HepG2 (cell line): Measurements from ENCODE around the gene CFAP46. TPM values are rescaled to one million over a fixed set of nuclear protein-coding genes. Genes with fewer than 3 reads are reported as not detected.

Experiments used
- ATAC-seq: fragments of 200-7000 bp; cut with Tn5 transposase; 3 replicates; pipeline ENCODE4 v1.9.1; 2020; ENCODE audit warnings: mild to moderate bottlenecking, moderate library complexity
- BruUV-seq: library from RNA; stranded (reverse); fragments of 400-500 nt; replicated peaks from 2 replicates; lab custom pipeline; 2021; lab: Mats Ljungman, UMichigan
- CTCF ChIA-PET: fragments of 300-600 bp; formaldehyde crosslinking; extraction: SDS; loops from one replicate; lab custom pipeline; 2021; ENCODE audit warnings: low total read pairs, inconsistent platforms, low intra/inter-chr PET ratio; lab: Yijun Ruan, JAX
- POLR2A ChIA-PET: fragments of 350-600 bp; sonication (Branson Sonifier 250); formaldehyde crosslinking; loops from one replicate; lab custom pipeline; 2020; ENCODE audit warnings: antibody characterized with exemption, inconsistent platforms; lab: Yijun Ruan, JAX
- DNase-seq: peaks from one replicate; pipeline ENCODE4 v3.0.0-alpha.2; 2015; ENCODE audit warnings: low spot score
- FAIRE-seq: peaks from 3 replicates; lab custom pipeline; 2011; peaks lifted over from hg19 to GRCh38; lab: Jason Lieb, UNC
- H2AFZ ChIP-seq: one replicate; pipeline ENCODE4 v1.6.1; 2011; ENCODE audit warnings: low read length, inconsistent platforms
- H3K27ac ChIP-seq: fragments of 300-600 bp; 3 replicates; pipeline ENCODE4 v1.8.0; 2011; ENCODE audit warnings: mixed run types, mild to moderate bottlenecking, mixed read lengths, low read length, inconsistent platforms; ENCODE audit not compliant: insufficient read depth; ENCODE audit errors: extremely low read length
- H3K27me3 ChIP-seq, 2 experiments: fragments of 200-600 bp in 1 of 2; 2 replicates in 1 of 2; 3 replicates in 1 of 2; pipeline versions ENCODE4 v1.6.0 to v1.8.0; 2011; ENCODE audit warnings: low read length in 2 of 2, mild to moderate bottlenecking in 2 of 2, moderate library complexity in 2 of 2, inconsistent platforms in 1 of 2; ENCODE audit not compliant: insufficient read depth in 2 of 2, control insufficient read depth in 1 of 2
- H3K36me3 ChIP-seq, 2 experiments: fragments of 200-600 bp in 1 of 2; replicated peaks in 1 of 2; 2 replicates in 1 of 2; 3 replicates in 1 of 2; pipeline versions ENCODE4 v1.5.1 to v1.8.0; 2011; ENCODE audit warnings: low read length in 2 of 2, inconsistent platforms in 1 of 2; ENCODE audit not compliant: insufficient read depth in 2 of 2, control insufficient read depth in 1 of 2
- H3K4me1 ChIP-seq: 2 replicates; pipeline ENCODE4 v1.5.1; 2012; ENCODE audit warnings: low read length, inconsistent platforms; ENCODE audit not compliant: insufficient read depth
- H3K4me2 ChIP-seq: 2 replicates; pipeline ENCODE4 v1.6.0; 2011; ENCODE audit warnings: low read depth, low read length, inconsistent platforms
- H3K4me3 ChIP-seq, 3 experiments: fragments of 200-600 bp in 1 of 3; sonication (generic), shearing (Covaris generic) in 1 of 3; replicated peaks in 1 of 3; 2 replicates each; pipeline ENCODE4 v1.5.1; 2011 to 2016; ENCODE audit warnings: low read length in 3 of 3, inconsistent platforms in 2 of 3, low read depth in 2 of 3, mild to moderate bottlenecking in 2 of 3, control low read depth in 1 of 3, mixed read lengths in 1 of 3; ENCODE audit not compliant: insufficient read depth in 1 of 3
- H3K79me2 ChIP-seq: one replicate; pipeline ENCODE4 v1.6.1; 2011; ENCODE audit warnings: low read length, inconsistent platforms; ENCODE audit not compliant: insufficient read depth
- H3K9ac ChIP-seq: 2 replicates; pipeline ENCODE4 v1.6.0; 2011; ENCODE audit warnings: mild to moderate bottlenecking, low read depth, low read length, inconsistent platforms; ENCODE audit not compliant: insufficient read depth
- H3K9me3 ChIP-seq: 2 replicates; pipeline ENCODE4 v1.5.1; 2012; ENCODE audit warnings: mild to moderate bottlenecking, low read length
- H4K20me1 ChIP-seq: 2 replicates; pipeline ENCODE4 v1.6.0; 2011; ENCODE audit warnings: inconsistent platforms, mild to moderate bottlenecking, low read length, moderate library complexity; ENCODE audit not compliant: insufficient read depth
- HDAC2 ChIP-seq: sonication (generic); formaldehyde crosslinking; IDR thresholded peaks from 2 replicates; pipeline ENCODE4 v1.4.0; 2020; ENCODE audit warnings: missing genetic modification reagents
- HES4 ChIP-seq: sonication (generic); formaldehyde crosslinking; IDR thresholded peaks from 2 replicates; pipeline ENCODE4 v1.9.0; 2021; ENCODE audit warnings: mild to moderate bottlenecking, missing genetic modification reagents, borderline replicate concordance
- SALL2 ChIP-seq: sonication (generic); formaldehyde crosslinking; IDR thresholded peaks from 2 replicates; pipeline ENCODE4 v1.8.1; 2023; ENCODE audit warnings: mild to moderate bottlenecking, missing genetic modification reagents, inconsistent platforms
- ZMYM2 ChIP-seq: sonication (generic); formaldehyde crosslinking; IDR thresholded peaks from 2 replicates; pipeline ENCODE4 v1.8.0; 2022; ENCODE audit warnings: mild to moderate bottlenecking, missing genetic modification reagents
- ZNF17 ChIP-seq: sonication (generic); formaldehyde crosslinking; IDR thresholded peaks from 2 replicates; pipeline ENCODE4 v1.5.0; 2020; ENCODE audit warnings: mild to moderate bottlenecking, missing genetic modification reagents
- ZNF253 ChIP-seq: sonication (generic); formaldehyde crosslinking; IDR thresholded peaks from 2 replicates; pipeline ENCODE4 v1.8.0; 2022; ENCODE audit warnings: mild to moderate bottlenecking, missing genetic modification reagents, borderline replicate concordance
- ZNF768 ChIP-seq: sonication (generic); formaldehyde crosslinking; IDR thresholded peaks from 2 replicates; pipeline ENCODE4 v1.4.0; 2020; ENCODE audit warnings: missing genetic modification reagents
- ZSCAN12 ChIP-seq: sonication (generic); formaldehyde crosslinking; IDR thresholded peaks from 2 replicates; pipeline ENCODE4 v1.9.0; 2021; ENCODE audit warnings: mild to moderate bottlenecking, missing genetic modification reagents
- WGBS: methylation state at CpG from one replicate; pipeline ENCODE4 v1.1.6; 2017; ENCODE audit warnings: low lambda C conversion rate; 5-methylcytosine and 5-hydroxymethylcytosine counted together
- in situ Hi-C: cut with HindIII; loops from 2 replicates; pipeline ENCODE4 v1.10.0; 2017; ENCODE audit warnings: low pct_unique_long_range_greater_than_20kb; ENCODE audit not compliant: extremely low pct_ligation_motif_present
- intact Hi-C: fragments of 100-400 bp; cut with micrococcal nuclease; formaldehyde crosslinking; loops from one replicate; pipeline ENCODE4 v1.10.0; 2022; ENCODE audit not compliant: unreplicated experiment
- polyA plus RNA-seq, 8 experiments: library from polyadenylated mRNA; depleted of rRNA in 3 of 8; stranded (reverse) in 7 of 8; unstranded in 1 of 8; fragments of >200 nt; fragmentation: Illumina TruSeq in 4 of 8; extraction: Trizol in 4 of 8; gene quantifications; 2 replicates each; pipeline versions ENCODE4 v1.2.1 to v1.2.3, GENCODE V29; 2011 to 2016; ENCODE audit warnings: low read depth in 4 of 8, missing spikeins in 1 of 8, mixed read lengths in 1 of 8; ENCODE audit not compliant: insufficient read depth in 1 of 8
- total RNA-seq, 5 experiments: library from RNA; depleted of rRNA; stranded (reverse); fragments of >200 nt; fragmentation: Illumina TruSeq; extraction: Trizol; gene quantifications; 2 replicates each; pipeline ENCODE4 v1.2.3, GENCODE V29; 2016; ENCODE audit warnings: low read depth in 1 of 5
- TF ChIP-seq, protein P1 (sequence below): sonication (generic); formaldehyde crosslinking; IDR thresholded peaks from 2 replicates; pipeline ENCODE4 v1.5.0; 2020; ENCODE audit warnings: mild to moderate bottlenecking, missing genetic modification reagents, borderline replicate concordance
- TF ChIP-seq, protein P2 (sequence below): sonication (generic); formaldehyde crosslinking; IDR thresholded peaks from 2 replicates; pipeline ENCODE4 v1.4.0; 2020; ENCODE audit warnings: missing genetic modification reagents
- TF ChIP-seq, protein P3 (sequence below): sonication (generic); formaldehyde crosslinking; IDR thresholded peaks from 2 replicates; pipeline ENCODE4 v1.8.1; 2023; ENCODE audit warnings: mild to moderate bottlenecking, moderate library complexity, missing genetic modification reagents
- TF ChIP-seq, protein P4 (sequence below): sonication (generic); formaldehyde crosslinking; IDR thresholded peaks from 2 replicates; pipeline ENCODE4 v1.9.0; 2022; ENCODE audit warnings: missing genetic modification reagents, mild to moderate bottlenecking, borderline replicate concordance
- TF ChIP-seq, protein P5 (sequence below): sonication (generic); formaldehyde crosslinking; conservative IDR thresholded peaks from 2 replicates; pipeline ENCODE4 v1.5.0; 2020; ENCODE audit warnings: missing genetic modification reagents
- TF ChIP-seq, protein P6 (sequence below): sonication (generic); formaldehyde crosslinking; IDR thresholded peaks from 2 replicates; pipeline ENCODE4 v1.4.0; 2020; ENCODE audit warnings: missing genetic modification reagents

CFAP46 gene
- total and polyA plus RNA-seq, 2 of the 13 experiments (the other 11 are each of a cell fraction or from before 2014, with no cell fraction given): 0.24 to 0.84 TPM

DNA sequence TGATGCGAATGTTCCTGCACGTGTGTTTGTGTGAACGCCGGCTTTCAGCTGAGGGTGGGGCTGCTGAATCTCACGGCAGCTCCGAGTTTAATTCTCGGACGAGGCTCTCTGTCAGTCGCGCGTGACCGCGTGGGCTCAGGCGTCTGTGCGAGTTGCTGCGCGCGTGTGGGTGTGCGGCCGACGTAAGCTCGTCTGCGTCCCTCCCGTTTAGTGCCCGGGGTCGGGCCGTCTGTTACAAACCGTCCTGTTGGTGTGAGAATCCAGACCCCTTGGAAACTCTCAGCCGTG lies 41.6 kb upstream of the CFAP46 start:
- no peak for DNase-seq
- ChIA-PET CTCF (no interaction called here), POLR2A (no interaction called here)
- ATAC-seq: no peak
- in situ Hi-C loops: no loop called here
- Histone ChIP-seq H4K20me1 (0 out of 2 replicates have a peak, but pooled peaks cover 5% of the 10 kb centered on the region), H2AFZ (no peak overlapping the region), H3K4me3 (no peak overlapping the region), H3K4me1 (no peaks in the 10 kb centered on the region), H3K9ac (no peak overlapping the region), H3K9me3 (no peaks in the 10 kb centered on the region), H3K36me3 (no peaks in the 10 kb centered on the region), H3K4me2 (no peak overlapping the region), H3K27me3 (peaks cover 8 to 65% of the 10 kb centered on the region in 2 experiments; a peak in 4 of 5 replicates), H3K27ac (no peak overlapping the region), H3K79me2 (no peaks in the 10 kb centered on the region)
- no peak for FAIRE-seq
- 67% methylated on average over 27 of the region's 29 CpGs for WGBS
- intact Hi-C loops: no loop called here
- no TSS peak for BruUV-seq
- TF ChIP-seq, protein P1, sequence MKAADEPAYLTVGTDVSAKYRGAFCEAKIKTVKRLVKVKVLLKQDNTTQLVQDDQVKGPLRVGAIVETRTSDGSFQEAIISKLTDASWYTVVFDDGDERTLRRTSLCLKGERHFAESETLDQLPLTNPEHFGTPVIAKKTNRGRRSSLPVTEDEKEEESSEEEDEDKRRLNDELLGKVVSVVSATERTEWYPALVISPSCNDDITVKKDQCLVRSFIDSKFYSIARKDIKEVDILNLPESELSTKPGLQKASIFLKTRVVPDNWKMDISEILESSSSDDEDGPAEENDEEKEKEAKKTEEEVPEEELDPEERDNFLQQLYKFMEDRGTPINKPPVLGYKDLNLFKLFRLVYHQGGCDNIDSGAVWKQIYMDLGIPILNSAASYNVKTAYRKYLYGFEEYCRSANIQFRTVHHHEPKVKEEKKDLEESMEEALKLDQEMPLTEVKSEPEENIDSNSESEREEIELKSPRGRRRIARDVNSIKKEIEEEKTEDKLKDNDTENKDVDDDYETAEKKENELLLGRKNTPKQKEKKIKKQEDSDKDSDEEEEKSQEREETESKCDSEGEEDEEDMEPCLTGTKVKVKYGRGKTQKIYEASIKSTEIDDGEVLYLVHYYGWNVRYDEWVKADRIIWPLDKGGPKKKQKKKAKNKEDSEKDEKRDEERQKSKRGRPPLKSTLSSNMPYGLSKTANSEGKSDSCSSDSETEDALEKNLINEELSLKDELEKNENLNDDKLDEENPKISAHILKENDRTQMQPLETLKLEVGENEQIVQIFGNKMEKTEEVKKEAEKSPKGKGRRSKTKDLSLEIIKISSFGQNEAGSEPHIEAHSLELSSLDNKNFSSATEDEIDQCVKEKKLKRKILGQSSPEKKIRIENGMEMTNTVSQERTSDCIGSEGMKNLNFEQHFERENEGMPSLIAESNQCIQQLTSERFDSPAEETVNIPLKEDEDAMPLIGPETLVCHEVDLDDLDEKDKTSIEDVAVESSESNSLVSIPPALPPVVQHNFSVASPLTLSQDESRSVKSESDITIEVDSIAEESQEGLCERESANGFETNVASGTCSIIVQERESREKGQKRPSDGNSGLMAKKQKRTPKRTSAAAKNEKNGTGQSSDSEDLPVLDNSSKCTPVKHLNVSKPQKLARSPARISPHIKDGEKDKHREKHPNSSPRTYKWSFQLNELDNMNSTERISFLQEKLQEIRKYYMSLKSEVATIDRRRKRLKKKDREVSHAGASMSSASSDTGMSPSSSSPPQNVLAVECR (CRISPR knock-in tag): no peak
- TF ChIP-seq, protein P2, sequence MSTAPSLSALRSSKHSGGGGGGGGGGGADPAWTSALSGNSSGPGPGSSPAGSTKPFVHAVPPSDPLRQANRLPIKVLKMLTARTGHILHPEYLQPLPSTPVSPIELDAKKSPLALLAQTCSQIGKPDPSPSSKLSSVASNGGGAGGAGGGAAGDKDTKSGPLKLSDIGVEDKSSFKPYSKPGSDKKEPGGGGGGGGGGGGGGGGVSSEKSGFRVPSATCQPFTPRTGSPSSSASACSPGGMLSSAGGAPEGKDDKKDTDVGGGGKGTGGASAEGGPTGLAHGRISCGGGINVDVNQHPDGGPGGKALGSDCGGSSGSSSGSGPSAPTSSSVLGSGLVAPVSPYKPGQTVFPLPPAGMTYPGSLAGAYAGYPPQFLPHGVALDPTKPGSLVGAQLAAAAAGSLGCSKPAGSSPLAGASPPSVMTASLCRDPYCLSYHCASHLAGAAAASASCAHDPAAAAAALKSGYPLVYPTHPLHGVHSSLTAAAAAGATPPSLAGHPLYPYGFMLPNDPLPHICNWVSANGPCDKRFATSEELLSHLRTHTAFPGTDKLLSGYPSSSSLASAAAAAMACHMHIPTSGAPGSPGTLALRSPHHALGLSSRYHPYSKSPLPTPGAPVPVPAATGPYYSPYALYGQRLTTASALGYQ: no peak
- TF ChIP-seq ZNF253 (CRISPR knock-in tag): no peak
- no peak for TF ChIP-seq ZNF17 (CRISPR knock-in tag)
- no peak for TF ChIP-seq ZSCAN12
- TF ChIP-seq, protein P3, sequence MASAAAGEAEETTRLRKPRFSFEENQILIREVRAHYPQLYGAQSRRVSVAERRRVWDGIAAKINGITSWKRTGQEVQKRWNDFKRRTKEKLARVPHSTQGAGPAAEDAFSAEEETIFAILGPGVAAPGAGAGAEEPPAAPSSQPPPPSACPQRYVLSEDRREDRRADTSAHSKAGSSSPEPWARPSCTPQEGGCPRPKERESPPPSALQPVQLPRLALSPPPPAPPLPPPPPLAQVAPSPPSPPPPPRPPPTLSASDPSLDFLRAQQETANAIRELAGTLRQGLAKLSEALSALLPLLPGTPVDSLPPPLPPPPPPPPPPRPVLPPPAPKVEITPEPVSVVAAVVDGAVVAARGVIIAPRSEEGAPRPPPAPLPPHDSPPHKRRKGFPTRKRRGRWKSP: no peak
- TF ChIP-seq, protein P4, sequence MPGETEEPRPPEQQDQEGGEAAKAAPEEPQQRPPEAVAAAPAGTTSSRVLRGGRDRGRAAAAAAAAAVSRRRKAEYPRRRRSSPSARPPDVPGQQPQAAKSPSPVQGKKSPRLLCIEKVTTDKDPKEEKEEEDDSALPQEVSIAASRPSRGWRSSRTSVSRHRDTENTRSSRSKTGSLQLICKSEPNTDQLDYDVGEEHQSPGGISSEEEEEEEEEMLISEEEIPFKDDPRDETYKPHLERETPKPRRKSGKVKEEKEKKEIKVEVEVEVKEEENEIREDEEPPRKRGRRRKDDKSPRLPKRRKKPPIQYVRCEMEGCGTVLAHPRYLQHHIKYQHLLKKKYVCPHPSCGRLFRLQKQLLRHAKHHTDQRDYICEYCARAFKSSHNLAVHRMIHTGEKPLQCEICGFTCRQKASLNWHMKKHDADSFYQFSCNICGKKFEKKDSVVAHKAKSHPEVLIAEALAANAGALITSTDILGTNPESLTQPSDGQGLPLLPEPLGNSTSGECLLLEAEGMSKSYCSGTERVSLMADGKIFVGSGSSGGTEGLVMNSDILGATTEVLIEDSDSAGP: no peak
- TF ChIP-seq SALL2 (CRISPR knock-in tag): no peak
- no peak for TF ChIP-seq HDAC2 (CRISPR knock-in tag)
- TF ChIP-seq, protein P5, sequence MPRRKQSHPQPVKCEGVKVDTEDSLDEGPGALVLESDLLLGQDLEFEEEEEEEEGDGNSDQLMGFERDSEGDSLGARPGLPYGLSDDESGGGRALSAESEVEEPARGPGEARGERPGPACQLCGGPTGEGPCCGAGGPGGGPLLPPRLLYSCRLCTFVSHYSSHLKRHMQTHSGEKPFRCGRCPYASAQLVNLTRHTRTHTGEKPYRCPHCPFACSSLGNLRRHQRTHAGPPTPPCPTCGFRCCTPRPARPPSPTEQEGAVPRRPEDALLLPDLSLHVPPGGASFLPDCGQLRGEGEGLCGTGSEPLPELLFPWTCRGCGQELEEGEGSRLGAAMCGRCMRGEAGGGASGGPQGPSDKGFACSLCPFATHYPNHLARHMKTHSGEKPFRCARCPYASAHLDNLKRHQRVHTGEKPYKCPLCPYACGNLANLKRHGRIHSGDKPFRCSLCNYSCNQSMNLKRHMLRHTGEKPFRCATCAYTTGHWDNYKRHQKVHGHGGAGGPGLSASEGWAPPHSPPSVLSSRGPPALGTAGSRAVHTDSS (CRISPR knock-in tag): no peak
- no peak for TF ChIP-seq ZMYM2
- TF ChIP-seq ZNF768 (CRISPR knock-in tag): no peak
- TF ChIP-seq, protein P6, sequence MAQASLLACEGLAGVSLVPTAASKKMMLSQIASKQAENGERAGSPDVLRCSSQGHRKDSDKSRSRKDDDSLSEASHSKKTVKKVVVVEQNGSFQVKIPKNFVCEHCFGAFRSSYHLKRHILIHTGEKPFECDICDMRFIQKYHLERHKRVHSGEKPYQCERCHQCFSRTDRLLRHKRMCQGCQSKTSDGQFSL: no peak
- TF ChIP-seq HES4 (CRISPR knock-in tag): no peak
